Stimulated activated naive CD4-positive, alpha-beta T cell (primary cell): ENCODE measurements around the gene PRR5L.

Experiments used
- DNase-seq, 6 experiments: peaks; one replicate each; lab custom pipeline; 2025; lab: John Stamatoyannopoulos, UW

Gene PRR5L

GRCh38 chr11:36432738-36433137 lies 136.7 kb downstream of the PRR5L start:
- DNase-seq: no peak

- no peak for DNase-seq
These were observed 140.0 kb downstream of the PRR5L start for GRCh38 chr11:36436064-36436463.

GRCh38 chr11:36436589-36436988 lies 140.5 kb downstream of the PRR5L start:
- no peak for DNase-seq

GRCh38 chr11:36437413-36437812 lies 141.3 kb downstream of the PRR5L start:
- no peak for DNase-seq

- no peak for DNase-seq
These were observed 142.0 kb downstream of the PRR5L start for GRCh38 chr11:36438126-36438525.

- no peak for DNase-seq
These were observed 145.6 kb downstream of the PRR5L start for GRCh38 chr11:36441610-36442208.

- no peak for DNase-seq
These were observed 147.6 kb downstream of the PRR5L start for GRCh38 chr11:36443661-36444060.

- DNase-seq: no peak
These were observed 150.0 kb downstream of the PRR5L start for GRCh38 chr11:36446135-36446534.

- no peak for DNase-seq
These were observed 151.4 kb downstream of the PRR5L start for GRCh38 chr11:36447514-36447913.

- no peak for DNase-seq
These were observed 151.9 kb downstream of the PRR5L start for GRCh38 chr11:36447947-36448346.

- DNase-seq: no peak
These were observed 153.5 kb downstream of the PRR5L start for GRCh38 chr11:36449561-36450096.

- peak in 1 of 6 experiments; percentile 17 for DNase-seq
These were observed 154.1 kb downstream of the PRR5L start for GRCh38 chr11:36450110-36450572.

- no peak for DNase-seq
These were observed 155.0 kb downstream of the PRR5L start for GRCh38 chr11:36451045-36451444.

- DNase-seq: no peak
These were observed 155.6 kb downstream of the PRR5L start for GRCh38 chr11:36451681-36452080.

- DNase-seq: peak in 1 of 6 experiments; percentile 3
These were observed 156.3 kb downstream of the PRR5L start for GRCh38 chr11:36452236-36452940.

GRCh38 chr11:36452961-36453360 lies 156.9 kb downstream of the PRR5L start:
- no peak for DNase-seq

- no peak for DNase-seq
These were observed 157.6 kb downstream of the PRR5L start for GRCh38 chr11:36453678-36454077.

- DNase-seq: no peak
These were observed 158.5 kb downstream of the PRR5L start for GRCh38 chr11:36454551-36454940.

GRCh38 chr11:36454941-36455631 lies 159.0 kb downstream of the PRR5L start:
- DNase-seq: no peak

GRCh38 chr11:36455658-36456111 lies 159.6 kb downstream of the PRR5L start:
- DNase-seq: no peak

- DNase-seq: no peak
These were observed 160.1 kb downstream of the PRR5L start for GRCh38 chr11:36456156-36456555.

- DNase-seq: no peak
These were observed 162.2 kb downstream of the PRR5L start for GRCh38 chr11:36458129-36458915.
